Measurements from ENCODE around the gene PDZD8.

PDZD8 gene

DNA sequence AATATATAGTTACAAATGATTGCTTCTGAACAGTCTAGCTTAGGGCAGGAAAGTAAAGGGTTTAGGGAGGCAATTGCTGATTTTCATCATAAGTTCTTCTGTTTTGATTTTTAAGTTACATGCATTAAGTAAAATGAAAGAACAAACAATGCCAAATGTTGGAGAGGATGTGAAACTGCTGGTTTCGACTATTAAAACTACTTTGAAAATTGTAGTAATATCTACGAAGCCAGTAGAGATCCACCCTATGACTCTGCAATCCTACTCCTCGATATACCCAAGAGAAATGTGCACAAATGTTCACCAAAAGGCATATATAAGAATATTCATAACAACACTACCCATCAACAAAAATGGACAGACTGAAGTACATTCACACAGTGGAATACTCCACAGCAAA, 24.3 kb downstream of the PDZD8 start:
- DNase-seq, result no peak
- no peak overlapping the region for H3K4me3 ChIP-seq (ENCODE audit: insufficient read depth, low read depth, low read length, poor library complexity, severe bottlenecking)
- H3K9me3 ChIP-seq (ENCODE audit: control insufficient read depth, low read length), result no peaks in the 10 kb centered on the region
- no peaks in the 10 kb centered on the region for H3K27me3 ChIP-seq (replicated peaks; ENCODE audit: control insufficient read depth, insufficient read depth, low read length, poor library complexity, severe bottlenecking)
- H3K4me1 ChIP-seq (ENCODE audit: control insufficient read depth, insufficient read depth, low read length, poor library complexity, severe bottlenecking), result peaks cover 7% of the 10 kb centered on the region
- no peaks in the 10 kb centered on the region for H3K36me3 ChIP-seq (ENCODE audit: control insufficient read depth, insufficient read depth, low read length)
- no peak overlapping the region for H3K27ac ChIP-seq (ENCODE audit: insufficient read depth, low read length, poor library complexity, severe bottlenecking)

DNA sequence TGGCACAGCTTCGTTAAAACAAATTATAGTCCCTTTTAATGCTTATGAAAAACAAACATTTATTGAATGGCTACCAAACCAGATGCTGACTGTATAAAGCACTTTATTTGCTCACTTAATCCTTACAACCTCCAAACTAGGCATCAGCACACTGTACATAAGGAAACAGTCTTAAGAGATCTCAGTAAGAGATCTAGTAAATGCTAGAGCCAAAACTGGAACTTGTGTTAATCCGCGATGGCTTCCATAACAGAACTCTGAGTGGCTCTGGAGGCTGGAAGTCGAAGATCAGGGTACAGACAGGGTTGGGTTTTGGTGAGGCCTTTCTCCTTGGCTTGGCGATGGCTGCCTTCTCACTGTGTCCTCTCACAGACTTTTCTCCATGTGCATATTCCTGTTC, 27.0 kb downstream of the PDZD8 start:
- H3K4me1 ChIP-seq (ENCODE audit: control insufficient read depth, insufficient read depth, low read length, poor library complexity, severe bottlenecking), result no peaks in the 10 kb centered on the region
- H3K36me3 ChIP-seq (ENCODE audit: control insufficient read depth, insufficient read depth, low read length), result no peaks in the 10 kb centered on the region
- no peak overlapping the region for H3K4me3 ChIP-seq (ENCODE audit: insufficient read depth, low read depth, low read length, poor library complexity, severe bottlenecking)
- DNase-seq, result no peak
- no peaks in the 10 kb centered on the region for H3K9me3 ChIP-seq (ENCODE audit: control insufficient read depth, low read length)
- H3K27ac ChIP-seq (ENCODE audit: insufficient read depth, low read length, poor library complexity, severe bottlenecking), result no peak overlapping the region
- no peaks in the 10 kb centered on the region for H3K27me3 ChIP-seq (replicated peaks; ENCODE audit: control insufficient read depth, insufficient read depth, low read length, poor library complexity, severe bottlenecking)

DNA sequence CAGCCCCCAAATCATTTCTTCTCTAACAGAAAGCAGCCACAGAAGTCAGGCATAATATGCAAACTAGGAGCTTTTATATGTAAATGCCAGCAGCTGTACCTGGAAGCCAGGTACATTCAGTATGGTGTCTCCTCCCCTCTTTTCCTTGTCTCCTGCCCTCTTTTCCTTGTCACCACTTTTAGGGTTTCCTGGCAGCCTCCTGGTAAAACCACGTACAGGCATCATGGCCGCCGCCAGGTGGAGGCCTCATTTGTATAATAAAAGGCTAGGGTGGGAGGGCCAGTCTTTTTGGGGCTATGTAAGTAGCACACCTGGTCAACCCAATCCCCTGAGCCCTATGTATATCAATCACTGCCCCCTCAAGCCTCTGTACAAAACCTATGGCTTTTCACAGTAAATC, 28.7 kb downstream of the PDZD8 start:
- Histone ChIP-seq H3K36me3 (ENCODE audit: control insufficient read depth, insufficient read depth, low read length) (no peaks in the 10 kb centered on the region), H3K9me3 (ENCODE audit: control insufficient read depth, low read length) (no peaks in the 10 kb centered on the region), H3K27me3 (replicated peaks; ENCODE audit: control insufficient read depth, insufficient read depth, low read length, poor library complexity, severe bottlenecking) (no peaks in the 10 kb centered on the region), H3K27ac (ENCODE audit: insufficient read depth, low read length, poor library complexity, severe bottlenecking) (no peak overlapping the region), H3K4me1 (ENCODE audit: control insufficient read depth, insufficient read depth, low read length, poor library complexity, severe bottlenecking) (no peaks in the 10 kb centered on the region), H3K4me3 (ENCODE audit: insufficient read depth, low read depth, low read length, poor library complexity, severe bottlenecking) (no peak overlapping the region)
- no peak for DNase-seq

DNA sequence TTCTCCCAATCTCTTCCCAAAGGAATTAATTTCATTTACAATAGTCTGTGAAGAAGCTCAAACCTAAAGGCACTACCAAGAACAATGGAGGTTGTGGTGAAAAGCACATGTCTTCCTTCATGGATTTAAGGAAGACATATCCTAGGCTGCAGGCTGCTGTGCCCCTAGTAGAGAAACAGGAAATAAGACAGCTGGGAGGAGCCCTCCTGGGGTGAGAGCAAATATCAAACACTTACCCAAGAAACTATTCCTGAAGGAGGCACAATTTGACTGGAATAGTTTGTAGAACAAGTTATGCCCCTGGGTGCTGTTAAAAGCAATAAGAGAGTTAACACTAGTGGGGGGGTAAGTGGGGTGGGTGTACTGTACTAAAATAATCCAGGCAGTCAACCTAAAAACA, 30.1 kb downstream of the PDZD8 start:
- Histone ChIP-seq H3K27me3 (replicated peaks; ENCODE audit: control insufficient read depth, insufficient read depth, low read length, poor library complexity, severe bottlenecking) (no peaks in the 10 kb centered on the region), H3K4me3 (ENCODE audit: insufficient read depth, low read depth, low read length, poor library complexity, severe bottlenecking) (no peak overlapping the region), H3K27ac (ENCODE audit: insufficient read depth, low read length, poor library complexity, severe bottlenecking) (no peak overlapping the region), H3K36me3 (ENCODE audit: control insufficient read depth, insufficient read depth, low read length) (peaks cover 3% of the 10 kb centered on the region), H3K9me3 (ENCODE audit: control insufficient read depth, low read length) (no peaks in the 10 kb centered on the region), H3K4me1 (ENCODE audit: control insufficient read depth, insufficient read depth, low read length, poor library complexity, severe bottlenecking) (no peaks in the 10 kb centered on the region)
- no peak for DNase-seq

DNA sequence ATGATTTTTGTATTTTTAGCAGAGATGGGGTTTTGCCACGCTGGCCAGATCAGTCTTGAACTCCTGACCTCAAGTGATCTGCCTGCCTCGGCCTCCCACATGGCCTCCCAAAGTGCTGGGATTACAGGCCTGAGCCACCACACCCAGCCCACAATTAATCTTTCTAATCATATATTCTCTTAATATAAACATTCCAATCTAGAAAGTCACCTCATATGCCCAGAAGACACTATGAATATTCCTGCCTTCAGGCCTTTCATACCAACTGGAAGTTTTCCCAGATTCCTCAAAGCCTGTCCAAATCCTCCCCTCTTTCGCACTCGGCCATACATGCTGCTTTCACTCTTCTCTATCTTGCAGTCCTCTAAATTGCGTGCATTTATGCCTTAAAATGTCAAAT, 32.6 kb downstream of the PDZD8 start:
- Histone ChIP-seq H3K27ac (ENCODE audit: insufficient read depth, low read length, poor library complexity, severe bottlenecking) (no peak overlapping the region), H3K9me3 (ENCODE audit: control insufficient read depth, low read length) (no peaks in the 10 kb centered on the region), H3K27me3 (replicated peaks; ENCODE audit: control insufficient read depth, insufficient read depth, low read length, poor library complexity, severe bottlenecking) (no peaks in the 10 kb centered on the region), H3K4me1 (ENCODE audit: control insufficient read depth, insufficient read depth, low read length, poor library complexity, severe bottlenecking) (no peaks in the 10 kb centered on the region), H3K36me3 (ENCODE audit: control insufficient read depth, insufficient read depth, low read length) (peaks cover 4% of the 10 kb centered on the region), H3K4me3 (ENCODE audit: insufficient read depth, low read depth, low read length, poor library complexity, severe bottlenecking) (no peak overlapping the region)
- no peak for DNase-seq

DNA sequence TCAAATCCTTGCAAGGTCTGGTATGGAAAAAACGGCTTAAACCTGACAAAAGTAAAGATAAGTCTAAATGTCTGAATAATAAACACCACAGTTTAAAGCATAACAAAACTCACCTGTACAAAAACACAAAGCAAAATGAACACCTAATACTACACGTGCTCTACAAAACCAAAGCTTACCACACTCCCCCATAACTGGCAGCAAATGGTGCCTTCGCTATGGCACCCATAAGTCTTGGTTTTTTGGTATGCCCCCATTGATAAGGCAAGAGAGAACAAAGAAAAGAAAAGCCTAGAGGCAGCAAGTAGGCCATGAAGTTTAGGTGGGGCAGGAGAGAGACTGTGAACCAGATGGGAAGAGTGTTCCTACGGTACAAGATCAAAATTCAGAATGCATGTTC, 34.2 kb downstream of the PDZD8 start:
- Histone ChIP-seq H3K36me3 (ENCODE audit: control insufficient read depth, insufficient read depth, low read length) (peaks cover 4% of the 10 kb centered on the region), H3K9me3 (ENCODE audit: control insufficient read depth, low read length) (no peaks in the 10 kb centered on the region), H3K27ac (ENCODE audit: insufficient read depth, low read length, poor library complexity, severe bottlenecking) (no peak overlapping the region), H3K27me3 (replicated peaks; ENCODE audit: control insufficient read depth, insufficient read depth, low read length, poor library complexity, severe bottlenecking) (no peaks in the 10 kb centered on the region), H3K4me1 (ENCODE audit: control insufficient read depth, insufficient read depth, low read length, poor library complexity, severe bottlenecking) (no peaks in the 10 kb centered on the region), H3K4me3 (ENCODE audit: insufficient read depth, low read depth, low read length, poor library complexity, severe bottlenecking) (no peak overlapping the region)
- no peak for DNase-seq

DNA sequence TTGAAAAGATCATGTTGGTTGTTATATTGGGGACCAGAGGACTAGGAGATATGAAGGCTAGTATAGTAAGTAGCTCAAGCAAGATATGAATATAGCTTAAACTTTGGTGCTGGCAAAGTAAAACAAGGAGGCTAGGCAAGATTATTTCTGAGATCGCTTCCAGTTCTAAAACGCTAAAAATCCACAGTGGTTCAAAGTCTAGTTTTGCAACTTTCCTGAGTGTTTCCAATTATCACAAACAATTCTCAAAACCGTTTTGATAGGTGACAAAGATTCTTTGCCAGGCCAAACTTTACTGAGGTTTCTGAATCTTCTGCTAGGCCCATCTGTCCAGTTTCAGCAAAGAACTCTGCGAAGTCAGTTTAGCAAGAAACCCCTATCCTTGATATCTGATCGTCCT, 35.3 kb downstream of the PDZD8 start:
- H3K27ac ChIP-seq (ENCODE audit: insufficient read depth, low read length, poor library complexity, severe bottlenecking), result no peak overlapping the region
- no peaks in the 10 kb centered on the region for H3K4me1 ChIP-seq (ENCODE audit: control insufficient read depth, insufficient read depth, low read length, poor library complexity, severe bottlenecking)
- no peaks in the 10 kb centered on the region for H3K9me3 ChIP-seq (ENCODE audit: control insufficient read depth, low read length)
- no peak overlapping the region for H3K4me3 ChIP-seq (ENCODE audit: insufficient read depth, low read depth, low read length, poor library complexity, severe bottlenecking)
- no peak for DNase-seq
- H3K27me3 ChIP-seq (replicated peaks; ENCODE audit: control insufficient read depth, insufficient read depth, low read length, poor library complexity, severe bottlenecking), result no peaks in the 10 kb centered on the region
- peaks cover 4% of the 10 kb centered on the region for H3K36me3 ChIP-seq (ENCODE audit: control insufficient read depth, insufficient read depth, low read length)

DNA sequence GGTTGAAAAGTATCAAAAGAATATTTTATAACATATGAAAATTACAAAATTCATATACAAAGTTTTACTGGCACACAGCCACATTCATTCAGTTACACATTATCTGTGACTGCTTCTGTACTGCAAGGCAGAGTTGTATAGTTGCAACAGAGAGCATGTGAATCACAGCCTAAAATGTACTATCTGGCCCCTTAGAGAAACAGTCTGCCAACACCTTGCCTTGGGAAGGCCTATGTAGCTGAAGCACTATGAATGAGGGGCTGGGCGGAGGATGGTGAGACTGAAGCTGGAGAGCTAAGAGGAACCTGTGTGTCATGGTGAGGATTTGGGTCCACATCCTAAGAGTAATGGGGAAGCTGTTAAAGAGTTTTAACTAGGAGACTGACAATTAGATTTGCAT, 35.7 kb downstream of the PDZD8 start:
- Histone ChIP-seq H3K4me3 (ENCODE audit: insufficient read depth, low read depth, low read length, poor library complexity, severe bottlenecking) (no peak overlapping the region), H3K27ac (ENCODE audit: insufficient read depth, low read length, poor library complexity, severe bottlenecking) (no peak overlapping the region), H3K4me1 (ENCODE audit: control insufficient read depth, insufficient read depth, low read length, poor library complexity, severe bottlenecking) (no peaks in the 10 kb centered on the region), H3K36me3 (ENCODE audit: control insufficient read depth, insufficient read depth, low read length) (peaks cover 4% of the 10 kb centered on the region), H3K27me3 (replicated peaks; ENCODE audit: control insufficient read depth, insufficient read depth, low read length, poor library complexity, severe bottlenecking) (no peaks in the 10 kb centered on the region), H3K9me3 (ENCODE audit: control insufficient read depth, low read length) (no peaks in the 10 kb centered on the region)
- DNase-seq, result no peak

DNA sequence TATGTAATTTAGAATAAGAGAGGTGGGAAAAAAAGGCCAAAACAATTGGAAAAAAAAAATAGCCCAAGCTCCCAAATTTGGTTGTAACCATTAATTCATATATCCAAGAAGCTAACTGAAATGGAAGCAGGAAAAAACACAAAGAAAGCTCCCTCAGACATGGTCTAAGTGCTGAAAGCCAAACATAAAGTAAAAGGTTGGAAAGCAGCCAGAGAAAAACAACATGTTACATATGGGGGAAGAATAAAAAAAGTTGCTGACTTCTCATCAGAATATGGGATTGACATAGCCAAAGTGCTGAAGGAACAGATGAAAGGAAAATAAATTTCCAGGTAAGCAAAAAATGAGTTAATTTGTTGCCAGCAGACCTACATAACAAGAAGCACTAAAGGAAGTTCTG, 40.3 kb downstream of the PDZD8 start:
- H3K27ac ChIP-seq (ENCODE audit: insufficient read depth, low read length, poor library complexity, severe bottlenecking), result no peak overlapping the region
- no peaks in the 10 kb centered on the region for H3K4me1 ChIP-seq (ENCODE audit: control insufficient read depth, insufficient read depth, low read length, poor library complexity, severe bottlenecking)
- H3K36me3 ChIP-seq (ENCODE audit: control insufficient read depth, insufficient read depth, low read length), result no peaks in the 10 kb centered on the region
- no peak overlapping the region for H3K4me3 ChIP-seq (ENCODE audit: insufficient read depth, low read depth, low read length, poor library complexity, severe bottlenecking)
- DNase-seq, result no peak
- no peaks in the 10 kb centered on the region for H3K9me3 ChIP-seq (ENCODE audit: control insufficient read depth, low read length)
- H3K27me3 ChIP-seq (replicated peaks; ENCODE audit: control insufficient read depth, insufficient read depth, low read length, poor library complexity, severe bottlenecking), result no peaks in the 10 kb centered on the region

DNA sequence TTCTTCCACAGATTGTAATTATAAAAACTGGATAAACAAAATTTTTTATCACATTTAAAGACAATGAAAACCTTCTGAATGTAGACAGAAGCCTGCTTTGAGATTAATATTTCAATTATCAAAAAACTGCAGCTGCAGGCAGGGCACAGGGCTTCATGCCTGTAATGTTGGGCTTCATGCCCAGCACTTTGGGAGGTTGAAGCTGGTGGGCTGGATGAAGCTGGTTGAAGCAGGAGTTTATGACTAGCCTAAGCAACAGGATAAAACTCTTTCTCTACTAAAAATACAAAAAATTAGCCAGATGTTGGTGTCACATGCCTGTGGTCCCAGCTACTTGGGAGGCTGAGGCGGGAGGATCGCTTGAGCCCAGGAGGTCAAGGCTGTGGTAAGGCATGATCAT, 41.2 kb downstream of the PDZD8 start:
- no peaks in the 10 kb centered on the region for H3K36me3 ChIP-seq (ENCODE audit: control insufficient read depth, insufficient read depth, low read length)
- no peaks in the 10 kb centered on the region for H3K4me1 ChIP-seq (ENCODE audit: control insufficient read depth, insufficient read depth, low read length, poor library complexity, severe bottlenecking)
- no peak for DNase-seq
- no peaks in the 10 kb centered on the region for H3K27me3 ChIP-seq (replicated peaks; ENCODE audit: control insufficient read depth, insufficient read depth, low read length, poor library complexity, severe bottlenecking)
- no peak overlapping the region for H3K4me3 ChIP-seq (ENCODE audit: insufficient read depth, low read depth, low read length, poor library complexity, severe bottlenecking)
- H3K9me3 ChIP-seq (ENCODE audit: control insufficient read depth, low read length), result no peaks in the 10 kb centered on the region
- H3K27ac ChIP-seq (ENCODE audit: insufficient read depth, low read length, poor library complexity, severe bottlenecking), result no peak overlapping the region

DNA sequence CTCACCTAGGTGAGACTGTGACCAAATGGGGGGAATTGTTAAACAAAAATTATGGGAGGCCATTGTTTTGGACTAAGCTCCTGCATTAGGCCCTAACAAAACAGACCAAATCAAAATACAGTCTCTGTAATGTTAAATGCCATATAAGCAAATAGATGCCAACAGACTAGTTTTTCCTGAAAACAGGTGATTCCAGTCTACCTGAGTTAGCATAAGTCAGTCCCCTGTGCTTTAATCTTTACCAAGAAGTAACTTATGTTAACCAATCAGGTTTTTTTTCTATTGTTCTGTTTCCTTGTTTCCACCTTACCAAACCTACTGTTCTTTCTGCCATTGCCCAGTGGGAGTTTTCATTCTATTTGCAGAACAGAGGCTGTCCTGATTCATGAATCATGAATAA, 48.0 kb downstream of the PDZD8 start:
- no peak for DNase-seq
- H3K4me1 ChIP-seq (ENCODE audit: control insufficient read depth, insufficient read depth, low read length, poor library complexity, severe bottlenecking), result no peaks in the 10 kb centered on the region

More for the DNA sequence above, 48.0 kb downstream of the PDZD8 start:
- Histone ChIP-seq H3K9me3 (ENCODE audit: control insufficient read depth, low read length) (no peaks in the 10 kb centered on the region), H3K4me3 (ENCODE audit: insufficient read depth, low read depth, low read length, poor library complexity, severe bottlenecking) (no peak overlapping the region), H3K27ac (ENCODE audit: insufficient read depth, low read length, poor library complexity, severe bottlenecking) (no peak overlapping the region), H3K27me3 (replicated peaks; ENCODE audit: control insufficient read depth, insufficient read depth, low read length, poor library complexity, severe bottlenecking) (no peaks in the 10 kb centered on the region), H3K36me3 (ENCODE audit: control insufficient read depth, insufficient read depth, low read length) (no peaks in the 10 kb centered on the region)

Measured in effector memory CD4-positive, alpha-beta T cell (primary cell).